GM21515 (cell line): ENCODE data around the gene CDH11.

Experiments used
- ATAC-seq: cut with Tn5 transposase; IDR thresholded peaks from one replicate; pipeline ENCODE4 v1.9.1; 2021; ENCODE audit not compliant: unreplicated experiment

The CDH11 gene

DNA sequence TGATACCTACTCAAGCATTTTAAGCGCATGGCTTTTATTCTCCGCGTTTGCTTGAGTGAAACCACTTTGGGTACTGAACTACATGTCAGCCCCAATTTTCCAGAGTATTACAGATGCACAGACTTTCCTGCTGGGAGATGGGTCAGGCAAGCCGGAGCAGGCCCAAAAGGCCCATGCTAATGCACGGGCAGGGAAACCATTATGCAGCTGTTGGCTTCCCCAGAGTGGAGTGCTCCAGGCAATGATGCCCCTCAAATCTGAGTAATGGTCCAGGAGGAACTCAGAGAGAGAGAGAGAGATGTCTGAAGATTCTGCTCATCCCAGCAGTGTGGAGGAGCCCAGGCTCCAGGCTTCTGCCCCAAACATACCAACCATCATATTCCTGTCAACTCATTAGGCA, 80.2 kb downstream of the CDH11 start:
- ATAC-seq = no peak

DNA sequence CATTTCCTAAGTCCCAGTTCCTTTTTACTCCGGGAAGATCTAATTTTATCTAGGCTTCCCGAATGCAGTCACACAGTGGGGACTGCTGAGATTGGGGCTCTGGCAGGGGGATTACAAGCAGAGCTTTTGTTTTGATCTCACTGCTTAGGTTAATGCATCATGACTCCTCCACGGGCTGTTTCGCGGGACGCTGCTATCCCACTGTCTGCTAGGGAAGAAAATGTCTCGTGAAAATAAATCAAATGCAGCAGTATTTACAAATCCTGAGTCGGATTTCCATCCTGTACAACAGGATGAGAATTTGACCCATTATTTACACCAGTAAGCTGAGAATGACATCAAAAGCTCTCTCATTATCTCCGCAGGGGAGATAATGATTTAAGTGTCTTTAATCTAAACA, 83.8 kb downstream of the CDH11 start:
- no peak for ATAC-seq

DNA sequence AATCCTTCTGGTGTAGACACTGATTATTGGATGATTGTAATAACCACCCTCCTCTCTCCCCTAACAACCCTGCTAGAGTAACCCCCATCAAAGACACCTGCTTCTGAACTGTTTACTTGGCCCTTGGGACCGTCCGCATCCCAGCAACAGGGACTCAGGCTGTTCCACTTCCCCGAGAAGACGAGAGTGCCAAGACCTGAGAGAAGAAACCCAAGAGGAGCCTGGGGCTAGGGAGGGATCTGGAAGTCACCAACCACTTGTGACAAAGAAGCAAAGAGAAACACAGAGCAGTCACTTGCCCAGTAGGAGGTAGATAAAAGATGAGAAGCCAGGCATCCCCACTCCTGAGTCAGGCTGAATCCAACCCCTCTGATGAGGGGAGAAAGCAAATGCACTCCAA, 84.3 kb downstream of the CDH11 start:
- no peak for ATAC-seq

DNA sequence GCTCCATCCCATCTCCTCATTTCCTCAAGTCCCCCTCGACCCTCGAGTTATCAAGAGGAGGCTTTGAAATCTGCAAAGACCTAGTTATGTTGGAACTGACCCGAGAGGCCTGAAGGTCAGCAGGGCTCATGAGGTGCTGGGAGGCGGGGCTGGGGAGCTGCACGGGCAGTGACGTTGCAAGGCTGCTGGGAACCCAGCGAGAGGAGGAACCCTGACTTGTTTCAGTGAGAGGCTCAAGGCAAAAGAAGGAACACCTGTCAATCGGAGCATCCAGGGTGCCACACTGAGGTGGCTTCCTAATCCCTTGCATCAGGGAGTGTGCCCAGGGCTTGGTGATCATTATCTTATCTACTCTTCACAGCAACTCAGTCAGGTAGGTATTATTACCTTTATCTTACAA, 86.9 kb downstream of the CDH11 start:
- ATAC-seq = no peak

DNA sequence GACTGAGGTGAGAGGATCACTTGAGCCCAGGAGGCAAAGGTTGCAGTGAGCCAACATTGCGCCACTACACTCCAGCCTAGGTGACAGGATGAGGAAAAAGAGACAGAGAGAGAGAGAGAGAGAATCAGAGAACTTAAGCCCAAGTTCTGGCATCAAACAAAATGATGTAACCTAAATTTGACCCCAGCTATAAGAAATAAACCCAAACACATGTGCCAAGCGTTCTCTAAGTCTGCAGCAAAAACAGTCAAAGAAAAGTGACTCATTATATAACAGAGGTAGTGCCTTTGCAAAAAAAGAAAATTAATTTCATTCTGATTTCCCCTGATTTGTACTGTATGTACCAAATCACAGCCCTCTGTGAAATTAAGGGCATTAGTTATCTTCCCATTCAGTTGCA, 89.5 kb downstream of the CDH11 start:
- no peak for ATAC-seq

DNA sequence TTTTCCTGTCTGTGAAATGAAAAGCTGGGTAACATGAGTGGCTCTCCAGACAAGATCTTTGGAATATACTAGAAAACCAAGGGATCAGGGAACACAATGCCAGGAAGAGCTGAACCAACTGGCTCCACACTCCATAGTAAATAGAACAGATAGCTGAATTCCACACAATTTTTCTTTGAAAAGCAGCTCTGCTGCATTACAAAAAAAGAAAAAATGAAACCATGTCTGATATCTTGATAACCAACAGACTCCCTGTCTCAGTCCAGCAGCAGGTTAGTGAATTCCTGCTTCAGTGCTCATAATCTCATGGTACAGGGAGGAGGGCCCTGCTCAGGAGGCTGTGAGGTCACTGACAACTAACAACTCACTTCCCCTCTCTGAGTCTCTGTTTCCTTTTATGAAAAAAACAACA, 97.1 kb downstream of the CDH11 start:
- no peak for ATAC-seq

DNA sequence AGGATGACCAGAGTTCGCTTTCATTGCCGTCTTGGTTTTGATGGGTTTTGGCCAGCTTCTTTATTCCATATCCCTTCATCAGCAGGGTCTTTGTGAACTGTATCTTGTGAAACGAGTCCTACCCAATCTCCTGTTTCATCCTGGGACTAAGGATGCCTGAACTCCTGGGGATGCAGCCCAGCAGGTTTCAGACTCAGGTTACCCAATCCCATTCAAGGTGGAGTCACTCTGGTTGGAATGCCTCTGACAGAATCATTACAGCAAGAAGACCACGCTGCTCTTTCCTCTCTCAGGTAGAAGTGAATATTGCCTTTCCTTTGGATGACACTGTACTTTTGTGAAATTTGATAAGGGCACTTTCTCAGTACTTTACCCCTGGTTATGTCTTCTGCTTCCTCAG, 98.1 kb downstream of the CDH11 start:
- ATAC-seq = no peak

DNA sequence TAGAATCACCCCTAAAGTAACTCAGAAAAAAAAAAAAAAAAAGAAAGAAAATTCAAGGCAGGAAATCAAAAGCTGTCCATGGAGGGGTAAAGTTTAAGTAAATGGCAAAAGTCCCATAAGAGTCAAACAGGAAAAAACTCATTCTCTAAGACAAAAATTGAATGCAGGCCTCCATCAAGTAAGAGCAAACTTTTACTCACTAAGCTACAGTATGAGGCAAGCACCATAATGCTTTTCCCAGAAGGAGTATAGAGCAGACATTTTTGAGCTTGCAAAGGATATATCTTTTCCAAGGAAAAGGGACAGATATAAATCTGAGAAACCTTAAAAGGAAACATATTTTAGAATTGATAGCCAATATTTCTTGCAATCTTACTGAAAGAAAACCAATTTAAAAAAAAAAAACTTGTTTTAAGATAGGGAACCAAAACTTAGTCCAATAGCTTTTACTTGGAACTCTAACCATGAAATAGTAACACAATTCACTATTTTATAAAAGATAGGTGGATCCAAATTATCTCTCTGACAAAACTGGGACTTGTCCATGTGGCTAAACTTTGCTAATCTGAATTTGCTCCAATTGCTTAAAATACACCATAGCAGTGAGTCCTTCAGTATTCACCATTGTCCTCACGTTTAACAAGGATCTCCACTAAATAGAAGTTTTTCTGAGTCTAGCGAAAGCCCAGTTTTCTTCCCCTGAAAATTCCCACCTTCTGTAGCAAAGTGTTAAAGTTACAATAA, 99.8 kb downstream of the CDH11 start:
- no peak for ATAC-seq

DNA sequence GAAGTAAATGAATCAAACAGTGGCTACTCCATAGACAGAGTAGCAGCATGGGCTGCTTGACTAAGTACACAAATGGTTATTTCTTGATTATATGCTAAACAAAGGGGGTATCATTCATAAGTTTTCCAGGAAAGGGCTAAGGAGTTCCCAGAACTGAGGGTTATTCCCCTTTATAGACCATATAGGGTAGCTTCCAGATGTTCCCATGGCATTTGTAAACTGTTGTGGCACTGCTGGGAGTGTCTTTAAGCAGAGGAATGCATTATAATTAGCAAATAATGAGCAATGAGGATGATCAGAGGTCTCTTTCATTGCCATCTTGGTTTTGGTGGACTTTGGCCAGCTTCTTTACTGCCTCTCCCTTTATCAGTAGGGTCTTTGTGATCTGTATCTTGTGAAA, 105.1 kb downstream of the CDH11 start:
- no peak for ATAC-seq

DNA sequence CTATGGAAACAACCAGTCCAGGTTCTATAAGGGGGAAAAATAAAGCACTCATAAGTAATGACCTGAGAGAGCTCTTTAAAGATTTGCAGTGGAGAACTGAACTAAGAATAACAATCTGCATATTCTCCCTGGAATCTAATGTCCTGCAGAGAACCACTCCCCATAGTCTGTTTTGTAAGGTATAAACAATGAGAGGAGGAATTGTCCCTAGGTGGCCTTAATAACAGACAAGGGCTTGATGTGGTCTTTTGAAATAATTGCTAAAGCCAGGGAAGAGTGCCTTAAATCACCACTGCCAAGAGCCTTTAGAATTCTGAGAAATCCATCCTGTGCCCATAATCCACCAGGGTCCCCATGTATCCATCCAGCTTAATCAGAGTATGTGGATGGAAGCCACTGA, 106.3 kb downstream of the CDH11 start:
- ATAC-seq = no peak

DNA sequence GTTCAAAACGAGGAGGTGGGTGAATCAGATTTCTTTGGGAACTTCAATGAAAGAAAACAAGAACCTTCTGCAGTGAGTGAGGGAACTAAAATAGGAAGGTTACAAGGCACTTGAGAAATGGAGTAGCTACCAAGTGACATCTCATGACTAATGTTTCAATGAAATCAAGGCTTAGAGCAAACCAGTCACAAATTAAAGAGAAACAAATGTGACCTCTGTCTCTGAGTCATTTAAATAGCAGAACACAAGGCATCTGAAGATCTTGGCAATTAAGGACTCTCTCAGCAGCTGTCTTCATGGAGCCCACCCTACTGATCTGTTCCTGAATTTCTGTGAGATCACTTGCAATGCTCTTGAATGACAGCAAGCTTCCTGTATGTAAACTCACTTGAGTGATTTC, 109.5 kb downstream of the CDH11 start:
- no peak for ATAC-seq

DNA sequence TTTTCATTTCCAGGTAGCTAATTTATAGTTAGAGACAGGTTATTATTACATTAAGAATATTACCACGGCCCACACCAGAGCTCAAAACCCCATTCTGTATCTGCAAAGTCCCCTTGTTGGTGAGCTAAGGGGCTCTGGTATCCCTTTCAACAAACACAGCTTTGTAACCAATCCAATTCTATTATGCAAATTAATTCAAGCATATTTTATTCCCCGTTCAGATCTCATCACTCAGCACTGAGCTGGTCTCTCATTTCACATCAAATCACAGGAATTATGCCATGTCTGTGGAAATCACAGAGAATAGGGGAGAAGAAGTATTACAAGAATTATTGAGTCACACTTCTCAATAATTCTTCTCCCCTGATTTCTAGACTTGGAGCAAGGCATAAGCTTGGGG, 111.7 kb downstream of the CDH11 start:
- ATAC-seq = no peak

DNA sequence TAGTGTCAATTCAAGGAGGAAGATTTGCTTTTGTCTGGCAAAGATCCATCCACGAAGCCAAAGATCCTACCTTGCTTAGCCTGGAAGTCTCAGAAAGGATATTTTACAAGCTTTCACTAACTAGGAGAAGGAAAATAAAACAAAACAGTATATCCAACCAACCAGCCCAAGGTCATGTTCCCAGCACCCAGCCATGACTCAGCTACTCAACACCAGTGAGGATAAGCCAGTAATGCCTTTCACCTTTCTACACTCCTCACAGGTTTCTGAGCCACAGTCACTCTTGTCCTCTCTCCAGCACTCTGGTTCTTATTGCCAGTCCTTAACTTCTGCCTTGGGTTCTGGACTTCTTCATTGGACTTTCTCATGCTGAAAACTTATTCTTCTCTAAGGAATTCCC, 116.2 kb downstream of the CDH11 start:
- ATAC-seq = no peak

DNA sequence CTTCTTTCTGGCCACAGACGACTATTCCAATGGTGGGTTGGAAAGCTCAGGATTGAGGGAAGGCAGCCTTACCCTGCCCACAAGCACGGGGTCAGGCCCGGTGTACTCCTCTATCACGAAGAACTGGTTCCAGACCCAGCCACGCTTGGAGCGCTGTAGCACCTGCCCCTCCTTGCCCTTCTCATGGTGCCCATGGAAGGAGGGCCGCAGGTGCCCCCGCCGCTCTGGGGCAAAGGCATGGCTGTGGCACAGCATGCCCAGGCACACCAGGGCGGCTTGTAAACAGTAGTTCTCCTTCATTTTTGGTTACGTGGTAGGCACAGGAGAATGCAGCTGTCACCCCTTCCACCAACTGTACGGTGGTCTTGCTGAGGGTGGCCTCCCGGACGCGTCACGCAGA, 117.3 kb downstream of the CDH11 start:
- ATAC-seq = no peak

DNA sequence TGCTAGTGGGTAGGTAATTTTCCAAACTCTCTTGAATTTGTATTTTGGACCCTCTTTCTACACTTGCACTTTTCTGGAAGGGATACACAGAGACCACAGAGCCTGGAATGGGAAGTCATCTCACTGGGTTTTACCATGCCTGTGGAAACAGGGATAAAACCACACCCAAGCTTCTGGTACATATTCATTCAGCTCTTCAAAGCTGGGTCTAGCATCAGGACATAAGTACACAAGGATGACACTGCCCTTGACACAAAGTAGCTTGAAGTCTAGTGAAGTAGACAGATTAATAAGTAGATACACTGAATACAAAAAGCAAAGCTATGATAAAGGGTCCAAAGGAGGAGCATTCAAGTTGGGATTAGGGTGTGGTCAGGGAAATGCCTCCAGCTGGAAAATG, 118.2 kb downstream of the CDH11 start:
- no peak for ATAC-seq

DNA sequence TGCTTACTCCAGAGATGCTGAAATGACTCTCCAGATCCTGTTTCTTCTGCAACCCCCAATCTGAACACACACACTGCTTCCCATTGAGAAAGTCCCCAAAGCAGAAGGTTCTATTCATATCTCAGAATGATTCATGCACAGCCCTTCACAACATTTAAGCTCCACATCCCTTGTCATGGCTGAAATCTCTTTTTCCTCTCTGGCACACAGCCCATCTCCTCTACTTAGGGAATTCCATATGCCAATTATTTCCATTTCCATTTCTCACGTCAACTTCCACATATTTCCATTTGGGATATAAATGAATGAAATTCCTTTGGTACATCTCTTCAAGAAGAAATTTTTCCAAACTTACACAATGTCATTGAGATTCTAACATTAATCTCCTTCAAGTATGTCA, 119.6 kb downstream of the CDH11 start:
- ATAC-seq = no peak

DNA sequence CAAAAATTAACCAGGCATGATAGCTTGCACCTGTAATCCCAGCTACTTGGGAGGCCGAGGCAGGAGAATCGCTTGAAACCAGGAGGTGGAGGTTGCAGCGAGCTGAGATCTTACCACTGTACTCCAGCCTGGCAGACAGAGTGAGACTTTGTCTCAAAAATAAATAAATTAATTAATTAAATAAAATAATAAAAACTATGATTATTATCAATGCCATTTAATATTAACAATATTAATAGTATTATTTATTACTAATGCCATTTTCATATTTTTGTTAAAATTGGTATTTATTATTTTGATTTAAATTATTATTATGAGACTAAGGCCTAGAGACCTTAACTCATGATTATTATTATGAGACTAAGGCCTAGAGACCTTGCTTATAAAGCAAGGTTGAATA, 121.2 kb downstream of the CDH11 start:
- no peak for ATAC-seq

DNA sequence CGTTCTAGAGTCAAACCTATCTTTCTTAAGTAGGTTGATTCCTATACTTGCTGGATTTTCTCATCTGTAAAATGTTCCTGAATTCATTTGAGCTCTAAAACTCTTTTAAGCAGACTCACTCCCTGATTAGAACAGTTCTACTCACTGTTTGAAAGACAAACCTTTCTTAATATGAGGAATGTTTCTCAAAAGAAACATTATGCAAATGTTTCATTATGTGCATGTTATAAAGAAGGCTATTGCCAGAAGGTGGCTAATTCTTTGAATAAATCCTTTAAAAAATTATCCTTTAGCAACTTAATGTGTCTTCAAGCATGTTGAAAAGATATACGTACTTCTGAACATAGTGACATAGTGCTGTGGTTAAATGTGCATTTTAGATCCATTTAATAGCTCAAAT, 124.1 kb downstream of the CDH11 start:
- ATAC-seq = no peak

DNA sequence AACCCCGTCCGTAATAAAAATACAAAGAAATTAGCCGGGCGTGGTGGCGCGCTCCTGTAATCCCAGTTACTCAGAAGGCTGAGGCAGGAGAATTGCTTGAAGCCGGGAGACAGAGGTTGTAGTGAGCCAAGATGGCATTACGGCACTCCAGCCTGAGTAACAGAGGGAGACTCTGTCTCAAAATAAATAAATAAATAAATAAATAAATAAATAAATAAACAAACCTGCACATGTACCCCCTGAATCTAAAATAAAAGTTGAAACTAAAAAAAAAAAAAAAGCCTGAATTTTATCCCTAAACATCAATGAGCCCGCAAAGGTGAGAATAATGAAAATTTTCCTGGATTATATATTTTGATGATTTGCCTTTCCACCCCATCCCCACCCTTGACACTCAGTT, 124.7 kb downstream of the CDH11 start:
- no peak for ATAC-seq

DNA sequence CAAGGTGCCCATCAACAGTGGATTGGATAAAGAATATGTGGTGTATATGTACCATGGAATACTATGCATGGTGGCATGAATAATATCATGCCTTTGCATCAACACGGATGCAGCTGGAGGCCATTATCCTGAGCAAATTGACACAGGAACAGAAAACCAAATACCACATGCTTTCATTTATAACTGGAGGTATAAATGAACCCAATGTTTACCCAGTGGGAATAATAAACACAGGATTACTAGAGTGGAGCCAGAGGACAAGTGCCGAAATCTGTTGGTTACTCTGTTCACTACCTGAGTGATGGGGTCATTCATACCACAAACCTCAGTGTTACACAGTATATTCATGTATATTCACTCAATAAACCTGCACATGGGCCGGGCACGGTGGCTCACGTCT, 125.2 kb downstream of the CDH11 start:
- no peak for ATAC-seq

DNA sequence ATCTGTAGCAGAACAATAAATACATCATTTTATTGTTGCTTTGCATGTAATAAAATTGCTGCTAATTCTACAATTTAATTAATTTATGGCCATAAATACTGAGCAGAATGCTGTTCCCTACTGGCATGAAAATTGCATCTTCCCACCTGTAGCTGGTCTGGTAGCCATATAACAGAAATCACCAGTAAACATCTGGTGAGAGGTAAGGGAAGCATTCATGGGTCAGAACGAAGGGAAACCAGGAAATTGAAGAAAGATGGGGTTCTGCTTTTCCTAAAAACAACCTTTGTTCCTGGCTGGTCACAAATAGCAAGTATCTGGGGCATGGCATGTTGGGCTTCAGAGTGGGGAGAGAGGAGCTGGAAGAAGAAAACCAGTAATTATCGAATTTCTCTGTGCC, 128.4 kb downstream of the CDH11 start:
- ATAC-seq = no peak

DNA sequence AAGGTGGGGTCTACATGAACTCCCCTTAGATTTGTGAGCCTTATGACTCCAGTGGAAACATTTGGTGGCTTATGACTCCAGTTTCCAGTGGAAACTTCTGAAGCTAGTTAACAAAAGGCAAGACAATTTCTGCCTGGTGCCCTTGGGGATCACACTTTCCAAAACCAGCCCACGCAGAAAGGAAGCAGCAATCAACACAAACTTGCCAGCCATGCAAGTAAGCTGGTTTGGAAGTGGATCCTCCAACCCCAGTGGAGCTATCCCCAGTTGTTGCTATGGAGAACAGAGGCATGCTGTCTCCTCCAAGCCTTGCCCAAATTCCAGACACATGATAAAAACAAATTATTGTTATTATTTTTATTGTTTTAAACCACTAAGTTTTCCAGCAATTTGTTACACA, 130.9 kb downstream of the CDH11 start:
- ATAC-seq = no peak

DNA sequence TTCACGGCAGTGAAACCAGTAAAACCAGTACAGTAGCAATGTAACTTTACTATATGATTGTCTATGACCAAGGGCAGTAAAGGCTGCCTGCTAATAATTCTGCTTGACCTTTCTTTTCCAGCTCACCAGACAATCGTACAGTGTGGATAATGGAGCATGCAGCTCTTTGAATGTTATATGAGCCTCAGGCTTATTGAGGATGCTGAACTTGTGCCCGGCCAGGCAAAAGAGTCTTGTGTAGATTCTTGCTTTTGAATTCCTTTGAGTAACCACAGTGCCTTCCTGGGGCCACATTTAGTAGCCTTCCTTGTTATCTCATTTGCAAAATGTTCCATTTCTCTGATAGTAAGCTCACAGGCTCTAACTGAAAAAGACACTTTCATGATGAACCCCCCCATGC, 131.8 kb downstream of the CDH11 start:
- no peak for ATAC-seq

DNA sequence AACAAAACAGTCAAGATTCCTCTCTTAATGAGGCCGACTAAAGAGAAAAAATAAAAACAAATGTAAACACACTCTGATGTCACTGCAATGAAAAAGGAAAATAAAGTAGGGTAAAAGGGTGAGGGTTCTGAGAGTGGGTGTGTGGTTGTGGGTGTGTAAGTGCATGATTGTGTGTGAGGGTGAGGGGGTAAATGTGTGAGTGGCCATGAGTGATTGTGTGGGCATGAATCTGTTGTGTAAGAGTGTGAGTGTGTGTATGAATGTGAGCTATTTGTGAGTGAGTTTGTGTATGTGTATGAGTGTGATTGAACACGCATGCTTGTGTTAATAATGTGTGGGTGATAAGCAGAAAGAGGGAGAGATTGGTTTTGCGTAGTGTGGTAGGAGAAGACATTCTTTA, 132.8 kb downstream of the CDH11 start:
- ATAC-seq = no peak
